HepG2 (cell line): ENCODE results near the gene FBXL7. TPM values are rescaled to one million over a fixed set of nuclear protein-coding genes. Genes with fewer than 3 reads are reported as not detected.

Experiments used
- ATAC-seq: fragments of 200-7000 bp; cut with Tn5 transposase; 3 replicates; pipeline ENCODE4 v1.9.1; 2020; ENCODE audit warnings: mild to moderate bottlenecking, moderate library complexity
- BruUV-seq: library from RNA; stranded (reverse); fragments of 400-500 nt; replicated peaks from 2 replicates; lab custom pipeline; 2021; lab: Mats Ljungman, UMichigan
- CTCF ChIA-PET: fragments of 300-600 bp; formaldehyde crosslinking; extraction: SDS; loops from one replicate; lab custom pipeline; 2021; ENCODE audit warnings: low total read pairs, inconsistent platforms, low intra/inter-chr PET ratio; lab: Yijun Ruan, JAX
- POLR2A ChIA-PET: fragments of 350-600 bp; sonication (Branson Sonifier 250); formaldehyde crosslinking; loops from one replicate; lab custom pipeline; 2020; ENCODE audit warnings: antibody characterized with exemption, inconsistent platforms; lab: Yijun Ruan, JAX
- DNase-seq: peaks from one replicate; pipeline ENCODE4 v3.0.0-alpha.2; 2015; ENCODE audit warnings: low spot score
- FAIRE-seq: peaks from 3 replicates; lab custom pipeline; 2011; peaks lifted over from hg19 to GRCh38; lab: Jason Lieb, UNC
- H2AFZ ChIP-seq: one replicate; pipeline ENCODE4 v1.6.1; 2011; ENCODE audit warnings: low read length, inconsistent platforms
- H3K27ac ChIP-seq: fragments of 300-600 bp; 3 replicates; pipeline ENCODE4 v1.8.0; 2011; ENCODE audit warnings: mixed run types, mild to moderate bottlenecking, mixed read lengths, low read length, inconsistent platforms; ENCODE audit not compliant: insufficient read depth; ENCODE audit errors: extremely low read length
- H3K27me3 ChIP-seq, 2 experiments: fragments of 200-600 bp in 1 of 2; 2 replicates in 1 of 2; 3 replicates in 1 of 2; pipeline versions ENCODE4 v1.6.0 to v1.8.0; 2011; ENCODE audit warnings: low read length in 2 of 2, mild to moderate bottlenecking in 2 of 2, moderate library complexity in 2 of 2, inconsistent platforms in 1 of 2; ENCODE audit not compliant: insufficient read depth in 2 of 2, control insufficient read depth in 1 of 2
- H3K36me3 ChIP-seq, 2 experiments: fragments of 200-600 bp in 1 of 2; replicated peaks in 1 of 2; 2 replicates in 1 of 2; 3 replicates in 1 of 2; pipeline versions ENCODE4 v1.5.1 to v1.8.0; 2011; ENCODE audit warnings: low read length in 2 of 2, inconsistent platforms in 1 of 2; ENCODE audit not compliant: insufficient read depth in 2 of 2, control insufficient read depth in 1 of 2
- H3K4me1 ChIP-seq: 2 replicates; pipeline ENCODE4 v1.5.1; 2012; ENCODE audit warnings: low read length, inconsistent platforms; ENCODE audit not compliant: insufficient read depth
- H3K4me2 ChIP-seq: 2 replicates; pipeline ENCODE4 v1.6.0; 2011; ENCODE audit warnings: low read depth, low read length, inconsistent platforms
- H3K4me3 ChIP-seq, 3 experiments: fragments of 200-600 bp in 1 of 3; sonication (generic), shearing (Covaris generic) in 1 of 3; replicated peaks in 1 of 3; 2 replicates each; pipeline ENCODE4 v1.5.1; 2011 to 2016; ENCODE audit warnings: low read length in 3 of 3, inconsistent platforms in 2 of 3, low read depth in 2 of 3, mild to moderate bottlenecking in 2 of 3, control low read depth in 1 of 3, mixed read lengths in 1 of 3; ENCODE audit not compliant: insufficient read depth in 1 of 3
- H3K79me2 ChIP-seq: one replicate; pipeline ENCODE4 v1.6.1; 2011; ENCODE audit warnings: low read length, inconsistent platforms; ENCODE audit not compliant: insufficient read depth
- H3K9ac ChIP-seq: 2 replicates; pipeline ENCODE4 v1.6.0; 2011; ENCODE audit warnings: mild to moderate bottlenecking, low read depth, low read length, inconsistent platforms; ENCODE audit not compliant: insufficient read depth
- H3K9me3 ChIP-seq: 2 replicates; pipeline ENCODE4 v1.5.1; 2012; ENCODE audit warnings: mild to moderate bottlenecking, low read length
- H4K20me1 ChIP-seq: 2 replicates; pipeline ENCODE4 v1.6.0; 2011; ENCODE audit warnings: inconsistent platforms, mild to moderate bottlenecking, low read length, moderate library complexity; ENCODE audit not compliant: insufficient read depth
- ARID2 ChIP-seq: sonication (generic); formaldehyde crosslinking; IDR thresholded peaks from 2 replicates; pipeline ENCODE4 v1.8.1; 2022; ENCODE audit warnings: mild to moderate bottlenecking, missing genetic modification reagents, borderline replicate concordance
- DNMT3B ChIP-seq: conservative IDR thresholded peaks from 2 replicates; pipeline ENCODE4 v1.6.1; 2016; ENCODE audit warnings: missing biosample characterization, control low read depth
- EED ChIP-seq: sonication (generic); formaldehyde crosslinking; IDR thresholded peaks from 2 replicates; pipeline ENCODE4 v1.5.0; 2020; ENCODE audit warnings: mild to moderate bottlenecking, missing genetic modification reagents
- GABPA ChIP-seq, 2 experiments: IDR thresholded peaks; 2 replicates each; pipeline ENCODE4 v1.6.1; 2011 to 2016; ENCODE audit warnings: low read depth in 2 of 2, low read length in 1 of 2, missing biosample characterization in 1 of 2, missing genetic modification characterization in 1 of 2
- GTF3A ChIP-seq: sonication (generic); formaldehyde crosslinking; conservative IDR thresholded peaks from 2 replicates; pipeline ENCODE4 v1.4.0; 2020; ENCODE audit warnings: mild to moderate bottlenecking, missing genetic modification reagents
- HOXA5 ChIP-seq: sonication (generic); formaldehyde crosslinking; IDR thresholded peaks from 2 replicates; pipeline ENCODE4 v1.4.0; 2020; ENCODE audit warnings: missing genetic modification reagents
- MBD4 ChIP-seq: IDR thresholded peaks from 2 replicates; pipeline ENCODE4 v1.6.1; 2012; ENCODE audit warnings: low read length, inconsistent platforms, borderline replicate concordance
- MTF2 ChIP-seq: sonication (generic); formaldehyde crosslinking; IDR thresholded peaks from 2 replicates; pipeline ENCODE4 v1.5.0; 2020; ENCODE audit warnings: missing genetic modification reagents, borderline replicate concordance
- RFX1 ChIP-seq: fragments of 450-650 bp; IDR thresholded peaks from 2 replicates; pipeline ENCODE4 v1.6.1; 2017
- SIN3A ChIP-seq: IDR thresholded peaks from 2 replicates; pipeline ENCODE4 v1.6.1; 2011; ENCODE audit warnings: low read depth, mild to moderate bottlenecking, control low read depth, low read length, borderline replicate concordance
- ZFX ChIP-seq: sonication (generic); formaldehyde crosslinking; IDR thresholded peaks from 2 replicates; pipeline ENCODE4 v1.4.0; 2020; ENCODE audit warnings: mild to moderate bottlenecking, low read depth, missing genetic modification reagents, moderate library complexity
- ZNF460 ChIP-seq: sonication (generic); formaldehyde crosslinking; IDR thresholded peaks from 2 replicates; pipeline ENCODE4 v1.5.1; 2020; ENCODE audit warnings: missing genetic modification reagents, mild to moderate bottlenecking, borderline replicate concordance
- ZNF782 ChIP-seq: sonication (generic); formaldehyde crosslinking; IDR thresholded peaks from 2 replicates; pipeline ENCODE4 v1.4.0; 2020; ENCODE audit warnings: missing genetic modification reagents, mild to moderate bottlenecking, borderline replicate concordance
- ZNF83 ChIP-seq: sonication (generic); formaldehyde crosslinking; IDR thresholded peaks from 2 replicates; pipeline ENCODE4 v1.4.0; 2020; ENCODE audit warnings: missing genetic modification reagents, mild to moderate bottlenecking, borderline replicate concordance
- ZSCAN12 ChIP-seq: sonication (generic); formaldehyde crosslinking; IDR thresholded peaks from 2 replicates; pipeline ENCODE4 v1.9.0; 2021; ENCODE audit warnings: mild to moderate bottlenecking, missing genetic modification reagents
- WGBS: methylation state at CpG from one replicate; pipeline ENCODE4 v1.1.6; 2017; ENCODE audit warnings: low lambda C conversion rate; 5-methylcytosine and 5-hydroxymethylcytosine counted together
- in situ Hi-C: cut with HindIII; loops from 2 replicates; pipeline ENCODE4 v1.10.0; 2017; ENCODE audit warnings: low pct_unique_long_range_greater_than_20kb; ENCODE audit not compliant: extremely low pct_ligation_motif_present
- intact Hi-C: fragments of 100-400 bp; cut with micrococcal nuclease; formaldehyde crosslinking; loops from one replicate; pipeline ENCODE4 v1.10.0; 2022; ENCODE audit not compliant: unreplicated experiment
- polyA plus RNA-seq, 8 experiments: library from polyadenylated mRNA; depleted of rRNA in 3 of 8; stranded (reverse) in 7 of 8; unstranded in 1 of 8; fragments of >200 nt; fragmentation: Illumina TruSeq in 4 of 8; extraction: Trizol in 4 of 8; gene quantifications; 2 replicates each; pipeline versions ENCODE4 v1.2.1 to v1.2.3, GENCODE V29; 2011 to 2016; ENCODE audit warnings: low read depth in 4 of 8, missing spikeins in 1 of 8, mixed read lengths in 1 of 8; ENCODE audit not compliant: insufficient read depth in 1 of 8
- total RNA-seq, 5 experiments: library from RNA; depleted of rRNA; stranded (reverse); fragments of >200 nt; fragmentation: Illumina TruSeq; extraction: Trizol; gene quantifications; 2 replicates each; pipeline ENCODE4 v1.2.3, GENCODE V29; 2016; ENCODE audit warnings: low read depth in 1 of 5
- TF ChIP-seq, protein P1 (sequence below): IDR thresholded peaks from 2 replicates; pipeline ENCODE4 v1.4.0; 2020; ENCODE audit warnings: mild to moderate bottlenecking, missing genetic modification reagents
- TF ChIP-seq, protein P2 (sequence below): sonication (generic); formaldehyde crosslinking; IDR thresholded peaks from 2 replicates; pipeline ENCODE4 v1.4.0; 2020; ENCODE audit warnings: missing genetic modification reagents
- TF ChIP-seq, protein P3 (sequence below): IDR thresholded peaks from 2 replicates; pipeline ENCODE4 v1.6.1; 2018; ENCODE audit warnings: missing genetic modification reagents

FBXL7 gene
- total and polyA plus RNA-seq, 2 of the 13 experiments (the other 11 are each of a cell fraction or from before 2014, with no cell fraction given) = 0.07 TPM; not detected in 1

DNA sequence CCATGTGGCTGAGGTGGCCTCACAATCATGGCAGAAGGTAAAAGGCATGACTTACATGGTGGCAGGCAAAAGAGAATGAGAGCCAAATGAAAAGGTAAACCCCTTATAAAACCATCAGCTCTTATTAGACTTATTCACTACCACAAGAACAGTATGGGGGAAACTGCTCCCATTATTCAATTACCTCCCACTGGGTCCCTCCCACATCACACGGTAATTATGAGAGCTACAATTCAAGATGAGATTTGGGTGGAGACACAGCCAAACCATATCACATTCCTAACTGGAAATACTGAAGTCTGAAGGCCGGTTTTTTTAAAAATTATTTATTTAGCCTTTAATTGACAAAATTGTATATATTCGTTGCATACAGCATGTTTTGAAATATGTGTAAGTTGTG is 28.5 kb downstream of the FBXL7 start:
- H4K20me1 ChIP-seq = no peaks in the 10 kb centered on the region
- no peaks in the 10 kb centered on the region for H3K4me1 ChIP-seq
- no peaks in the 10 kb centered on the region for H3K36me3 ChIP-seq
- no peaks in the 10 kb centered on the region for H3K9me3 ChIP-seq
- no peak overlapping the region for H3K27ac ChIP-seq
- in situ Hi-C loops = no loop called here
- no TSS peak for BruUV-seq
- H3K27me3 ChIP-seq = no peaks in the 10 kb centered on the region
- POLR2A ChIA-PET = no interaction called here
- H3K9ac ChIP-seq = no peak overlapping the region
- no peak for DNase-seq
- no peak for FAIRE-seq
- H3K4me2 ChIP-seq = no peak overlapping the region
- TF ChIP-seq ZSCAN12 (CRISPR knock-in tag) = no peak
- no peak for TF ChIP-seq ZFX
- TF ChIP-seq ZNF83 (CRISPR knock-in tag) = no peak
- TF ChIP-seq ZNF782 = no peak
- TF ChIP-seq, protein P1, sequence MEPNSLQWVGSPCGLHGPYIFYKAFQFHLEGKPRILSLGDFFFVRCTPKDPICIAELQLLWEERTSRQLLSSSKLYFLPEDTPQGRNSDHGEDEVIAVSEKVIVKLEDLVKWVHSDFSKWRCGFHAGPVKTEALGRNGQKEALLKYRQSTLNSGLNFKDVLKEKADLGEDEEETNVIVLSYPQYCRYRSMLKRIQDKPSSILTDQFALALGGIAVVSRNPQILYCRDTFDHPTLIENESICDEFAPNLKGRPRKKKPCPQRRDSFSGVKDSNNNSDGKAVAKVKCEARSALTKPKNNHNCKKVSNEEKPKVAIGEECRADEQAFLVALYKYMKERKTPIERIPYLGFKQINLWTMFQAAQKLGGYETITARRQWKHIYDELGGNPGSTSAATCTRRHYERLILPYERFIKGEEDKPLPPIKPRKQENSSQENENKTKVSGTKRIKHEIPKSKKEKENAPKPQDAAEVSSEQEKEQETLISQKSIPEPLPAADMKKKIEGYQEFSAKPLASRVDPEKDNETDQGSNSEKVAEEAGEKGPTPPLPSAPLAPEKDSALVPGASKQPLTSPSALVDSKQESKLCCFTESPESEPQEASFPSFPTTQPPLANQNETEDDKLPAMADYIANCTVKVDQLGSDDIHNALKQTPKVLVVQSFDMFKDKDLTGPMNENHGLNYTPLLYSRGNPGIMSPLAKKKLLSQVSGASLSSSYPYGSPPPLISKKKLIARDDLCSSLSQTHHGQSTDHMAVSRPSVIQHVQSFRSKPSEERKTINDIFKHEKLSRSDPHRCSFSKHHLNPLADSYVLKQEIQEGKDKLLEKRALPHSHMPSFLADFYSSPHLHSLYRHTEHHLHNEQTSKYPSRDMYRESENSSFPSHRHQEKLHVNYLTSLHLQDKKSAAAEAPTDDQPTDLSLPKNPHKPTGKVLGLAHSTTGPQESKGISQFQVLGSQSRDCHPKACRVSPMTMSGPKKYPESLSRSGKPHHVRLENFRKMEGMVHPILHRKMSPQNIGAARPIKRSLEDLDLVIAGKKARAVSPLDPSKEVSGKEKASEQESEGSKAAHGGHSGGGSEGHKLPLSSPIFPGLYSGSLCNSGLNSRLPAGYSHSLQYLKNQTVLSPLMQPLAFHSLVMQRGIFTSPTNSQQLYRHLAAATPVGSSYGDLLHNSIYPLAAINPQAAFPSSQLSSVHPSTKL (CRISPR knock-in tag) = no peak
- TF ChIP-seq, protein P2, sequence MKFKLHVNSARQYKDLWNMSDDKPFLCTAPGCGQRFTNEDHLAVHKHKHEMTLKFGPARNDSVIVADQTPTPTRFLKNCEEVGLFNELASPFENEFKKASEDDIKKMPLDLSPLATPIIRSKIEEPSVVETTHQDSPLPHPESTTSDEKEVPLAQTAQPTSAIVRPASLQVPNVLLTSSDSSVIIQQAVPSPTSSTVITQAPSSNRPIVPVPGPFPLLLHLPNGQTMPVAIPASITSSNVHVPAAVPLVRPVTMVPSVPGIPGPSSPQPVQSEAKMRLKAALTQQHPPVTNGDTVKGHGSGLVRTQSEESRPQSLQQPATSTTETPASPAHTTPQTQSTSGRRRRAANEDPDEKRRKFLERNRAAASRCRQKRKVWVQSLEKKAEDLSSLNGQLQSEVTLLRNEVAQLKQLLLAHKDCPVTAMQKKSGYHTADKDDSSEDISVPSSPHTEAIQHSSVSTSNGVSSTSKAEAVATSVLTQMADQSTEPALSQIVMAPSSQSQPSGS (CRISPR knock-in tag) = no peak
- TF ChIP-seq HOXA5 = no peak
- TF ChIP-seq SIN3A = no peak
- TF ChIP-seq EED (CRISPR knock-in tag) = no peak
- TF ChIP-seq ZNF460 (CRISPR knock-in tag) = no peak
- no peak for TF ChIP-seq GTF3A (CRISPR knock-in tag)
- TF ChIP-seq RFX1 = no peak
- TF ChIP-seq, protein P3, sequence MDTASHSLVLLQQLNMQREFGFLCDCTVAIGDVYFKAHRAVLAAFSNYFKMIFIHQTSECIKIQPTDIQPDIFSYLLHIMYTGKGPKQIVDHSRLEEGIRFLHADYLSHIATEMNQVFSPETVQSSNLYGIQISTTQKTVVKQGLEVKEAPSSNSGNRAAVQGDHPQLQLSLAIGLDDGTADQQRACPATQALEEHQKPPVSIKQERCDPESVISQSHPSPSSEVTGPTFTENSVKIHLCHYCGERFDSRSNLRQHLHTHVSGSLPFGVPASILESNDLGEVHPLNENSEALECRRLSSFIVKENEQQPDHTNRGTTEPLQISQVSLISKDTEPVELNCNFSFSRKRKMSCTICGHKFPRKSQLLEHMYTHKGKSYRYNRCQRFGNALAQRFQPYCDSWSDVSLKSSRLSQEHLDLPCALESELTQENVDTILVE = no peak
- TF ChIP-seq MTF2 (CRISPR knock-in tag) = no peak
- TF ChIP-seq MBD4 = no peak
- no peak for TF ChIP-seq DNMT3B (CRISPR knock-in tag)
- TF ChIP-seq ARID2 (CRISPR knock-in tag) = no peak
- TF ChIP-seq GABPA (IDR thresholded peaks at IDR 0.05; ENCODE audit: low read depth, low read length) = no peak
- TF ChIP-seq GABPA (CRISPR knock-in tag; IDR thresholded peaks at IDR 0.05; ENCODE audit: low read depth) = no peak
- 4% methylated on average over 3 of the region's 3 CpGs for WGBS
- CTCF ChIA-PET = no interaction called here
- H3K4me3 ChIP-seq = no peak overlapping the region
- H3K79me2 ChIP-seq = no peaks in the 10 kb centered on the region
- H2AFZ ChIP-seq = no peak overlapping the region
- no peak for ATAC-seq
- intact Hi-C loops = no loop called here
